NCI-H1417 treated with DMSO at 0.1 percent for 48 hours (cell line): ENCODE results near the gene MARCHF7.
A peak's percentile ranks its signal among the peaks of the same experiment; 100 is the strongest.
"Not testable (repeated sequence)": the region's sequence is repeated elsewhere in the genome, so short reads cannot be mapped to it uniquely, and the experiment has no call there.

Experiments
- DNase-seq: peaks from one replicate; lab custom pipeline; 2025; lab: John Stamatoyannopoulos, UW

Gene MARCHF7, protein sequence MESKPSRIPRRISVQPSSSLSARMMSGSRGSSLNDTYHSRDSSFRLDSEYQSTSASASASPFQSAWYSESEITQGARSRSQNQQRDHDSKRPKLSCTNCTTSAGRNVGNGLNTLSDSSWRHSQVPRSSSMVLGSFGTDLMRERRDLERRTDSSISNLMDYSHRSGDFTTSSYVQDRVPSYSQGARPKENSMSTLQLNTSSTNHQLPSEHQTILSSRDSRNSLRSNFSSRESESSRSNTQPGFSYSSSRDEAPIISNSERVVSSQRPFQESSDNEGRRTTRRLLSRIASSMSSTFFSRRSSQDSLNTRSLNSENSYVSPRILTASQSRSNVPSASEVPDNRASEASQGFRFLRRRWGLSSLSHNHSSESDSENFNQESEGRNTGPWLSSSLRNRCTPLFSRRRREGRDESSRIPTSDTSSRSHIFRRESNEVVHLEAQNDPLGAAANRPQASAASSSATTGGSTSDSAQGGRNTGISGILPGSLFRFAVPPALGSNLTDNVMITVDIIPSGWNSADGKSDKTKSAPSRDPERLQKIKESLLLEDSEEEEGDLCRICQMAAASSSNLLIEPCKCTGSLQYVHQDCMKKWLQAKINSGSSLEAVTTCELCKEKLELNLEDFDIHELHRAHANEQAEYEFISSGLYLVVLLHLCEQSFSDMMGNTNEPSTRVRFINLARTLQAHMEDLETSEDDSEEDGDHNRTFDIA

DNA sequence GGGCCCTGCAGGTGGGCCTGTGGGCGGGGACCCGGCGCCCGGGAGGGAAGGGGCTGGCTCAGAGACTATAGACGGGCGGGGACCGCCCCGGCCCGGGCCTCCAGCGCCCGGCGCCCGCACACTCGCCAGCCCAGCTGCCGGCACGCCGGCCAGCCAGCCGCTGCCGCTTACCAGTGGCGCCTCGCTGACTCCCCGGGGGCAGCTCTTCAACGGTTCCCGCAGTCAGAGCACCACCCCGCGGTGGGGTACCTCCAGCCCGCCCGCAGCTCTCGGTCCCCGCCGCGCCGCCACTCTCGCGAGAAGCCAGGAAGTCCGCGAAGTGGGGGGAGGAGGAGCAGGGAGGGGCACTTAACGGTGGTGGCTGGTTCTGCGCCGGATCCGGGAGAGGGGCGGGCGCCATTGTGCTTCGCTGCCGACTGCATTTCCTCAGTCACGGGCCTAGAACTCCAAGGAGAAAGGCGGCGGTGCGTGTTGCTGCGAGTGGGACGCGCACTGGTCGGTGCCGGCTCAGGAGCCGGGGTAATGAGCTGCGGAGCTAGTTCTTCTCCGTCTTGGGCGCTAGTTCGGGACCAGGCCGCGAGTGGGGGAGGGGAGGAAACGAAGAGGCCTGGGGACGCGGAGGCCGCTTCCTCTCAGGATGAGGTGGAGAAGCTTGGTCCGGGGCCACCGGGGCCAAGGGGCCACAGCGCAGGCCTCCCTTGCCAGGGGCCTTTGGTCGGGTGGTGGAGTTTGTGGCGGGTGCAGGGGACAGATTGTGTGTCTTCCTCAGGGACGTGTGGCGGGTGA is at the start of gene MARCHF7:
Gene MARCHF7, plus strand, starts transcription at position 364 of the 786 bp plus-strand sequence. CDS start 16,517 bp downstream, outside the sequence.
- peak; percentile 13 for DNase-seq

DNA sequence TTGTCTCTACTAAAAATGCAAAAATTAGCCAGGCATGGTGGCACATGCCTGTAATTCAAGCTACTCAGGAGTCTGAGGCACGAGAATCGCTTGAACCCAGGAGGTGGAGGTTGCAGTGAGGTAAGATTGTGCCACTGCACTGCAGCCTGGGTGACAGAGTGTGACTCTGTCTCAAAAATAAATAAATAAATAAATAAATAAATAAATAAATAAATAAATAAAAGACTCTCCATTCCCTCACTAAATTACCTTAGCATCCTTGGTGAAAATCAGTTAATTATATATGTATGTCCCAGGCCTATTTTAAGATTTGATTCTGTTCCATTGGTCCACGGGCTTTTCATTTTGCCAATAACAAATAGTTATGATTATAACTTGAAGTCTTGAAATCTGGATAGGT is 44.9 kb upstream of the MARCHF7 start:
- not testable (repeated sequence) for DNase-seq

DNA sequence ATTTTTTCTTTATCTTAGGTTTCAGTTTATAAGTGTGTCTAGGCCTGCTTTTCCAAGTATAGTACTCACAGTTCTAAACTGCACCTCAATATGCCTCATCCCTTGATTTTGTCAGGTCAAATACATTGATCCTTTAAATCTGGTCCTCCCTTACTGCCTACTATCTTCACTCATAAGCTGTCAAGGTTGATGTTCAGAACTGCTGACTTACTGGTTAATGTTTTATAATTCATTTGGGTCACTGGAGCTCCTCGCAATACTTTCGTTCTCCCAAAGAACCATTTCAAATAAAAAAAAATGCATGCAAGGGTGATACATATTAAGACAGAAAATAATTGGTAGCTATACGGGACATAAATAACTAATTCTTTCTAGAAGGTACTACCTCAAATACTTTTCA is 41.3 kb upstream of the MARCHF7 start:
- no peak for DNase-seq

DNA sequence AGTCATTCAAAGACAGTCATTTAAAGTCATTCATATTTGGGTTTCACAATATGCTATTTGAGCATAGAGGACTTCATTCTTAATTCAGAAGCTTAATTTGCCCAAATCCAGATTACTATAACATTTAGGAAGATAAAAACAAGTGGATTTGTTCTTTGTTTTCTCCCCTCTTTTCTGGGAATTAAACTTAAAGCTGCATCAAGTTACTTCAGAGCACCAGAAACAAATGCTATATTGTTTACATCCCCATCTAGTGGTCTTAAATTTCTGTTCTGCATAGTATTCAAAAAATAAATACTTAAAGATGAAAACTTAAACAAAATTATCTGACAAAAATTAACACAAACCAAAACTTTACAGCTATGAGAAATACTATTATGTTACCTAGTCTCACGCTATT is 34.7 kb upstream of the MARCHF7 start:
- no peak for DNase-seq

DNA sequence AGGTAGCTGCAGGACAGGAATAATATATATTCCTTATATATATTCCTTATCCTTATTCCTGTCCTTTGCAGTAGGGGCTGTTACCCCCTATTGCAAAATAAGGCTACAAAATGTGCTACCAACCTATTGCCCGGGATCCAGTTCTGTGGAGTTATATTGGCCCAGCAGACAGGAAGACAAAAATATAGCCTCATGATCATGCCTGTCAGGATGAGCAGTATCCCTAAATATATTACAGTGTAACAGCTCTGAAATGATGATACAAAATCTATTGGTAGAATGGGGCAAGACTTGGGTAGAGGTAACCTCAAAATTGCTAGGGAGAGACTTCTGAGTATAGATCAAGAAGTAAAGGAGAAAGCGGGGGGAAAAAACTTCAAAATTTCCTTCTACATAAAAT is 31.6 kb upstream of the MARCHF7 start:
- no peak for DNase-seq

DNA sequence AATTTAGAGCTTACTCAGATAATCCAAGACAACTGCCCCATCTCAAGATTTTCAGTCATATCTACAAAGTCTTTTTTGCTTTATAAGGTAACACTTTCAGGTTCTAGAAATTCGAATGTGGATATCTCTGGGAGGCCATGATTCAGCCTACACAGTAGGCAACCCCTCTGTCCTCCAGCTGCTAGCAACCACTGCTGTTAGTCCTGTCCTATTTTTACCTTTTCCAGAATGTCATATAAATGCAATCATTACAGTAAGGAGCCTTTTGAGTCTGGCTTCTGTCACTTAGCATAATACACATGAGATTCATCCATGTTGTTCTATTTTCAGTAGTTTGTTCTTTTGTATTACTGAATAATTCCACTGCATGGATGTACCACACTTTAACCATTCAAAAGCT is 28.5 kb upstream of the MARCHF7 start:
- DNase-seq = no peak

DNA sequence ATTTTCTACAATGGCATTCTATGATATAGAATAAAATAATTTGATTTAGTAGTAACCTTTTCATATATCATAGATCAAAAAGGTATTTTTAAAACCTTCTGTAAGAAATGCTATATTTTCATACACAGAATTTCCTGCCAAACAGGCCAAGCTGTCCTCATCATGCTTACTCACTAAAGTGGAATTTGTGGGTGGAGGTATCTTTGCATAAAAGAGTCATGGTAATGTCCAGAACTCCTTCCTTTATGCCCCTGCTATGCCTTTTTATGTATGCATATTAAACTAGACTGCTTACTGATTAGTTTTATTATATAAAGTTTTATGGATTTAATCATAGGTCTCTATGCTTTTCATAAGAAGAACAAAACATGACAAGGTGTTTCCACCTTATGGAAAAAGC is 27.5 kb upstream of the MARCHF7 start:
- DNase-seq = no peak

DNA sequence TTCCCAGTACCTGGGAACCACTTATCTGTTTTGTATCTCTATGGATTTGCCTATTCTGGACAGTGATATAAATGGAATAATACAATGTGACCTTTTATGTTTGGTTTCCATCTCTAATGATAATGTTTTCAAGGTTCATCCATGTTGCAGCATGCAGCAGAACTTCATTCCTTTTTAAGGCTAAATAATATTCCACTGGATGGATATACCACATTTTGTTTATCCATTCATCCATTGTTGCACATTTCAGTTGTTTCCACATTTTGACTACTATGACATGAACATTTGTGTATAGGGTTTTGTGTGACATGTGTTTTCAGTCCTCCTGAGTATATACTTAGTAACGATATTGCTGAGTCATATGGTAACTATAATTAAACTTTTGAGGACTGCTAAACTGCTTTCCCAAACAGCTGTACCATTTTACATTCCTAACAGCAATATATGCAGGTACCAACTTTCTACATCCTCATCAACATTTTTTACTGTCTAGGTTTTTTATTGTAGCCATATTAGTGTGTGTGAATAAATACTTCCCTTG is 17.7 kb upstream of the MARCHF7 start:
- DNase-seq = no peak

DNA sequence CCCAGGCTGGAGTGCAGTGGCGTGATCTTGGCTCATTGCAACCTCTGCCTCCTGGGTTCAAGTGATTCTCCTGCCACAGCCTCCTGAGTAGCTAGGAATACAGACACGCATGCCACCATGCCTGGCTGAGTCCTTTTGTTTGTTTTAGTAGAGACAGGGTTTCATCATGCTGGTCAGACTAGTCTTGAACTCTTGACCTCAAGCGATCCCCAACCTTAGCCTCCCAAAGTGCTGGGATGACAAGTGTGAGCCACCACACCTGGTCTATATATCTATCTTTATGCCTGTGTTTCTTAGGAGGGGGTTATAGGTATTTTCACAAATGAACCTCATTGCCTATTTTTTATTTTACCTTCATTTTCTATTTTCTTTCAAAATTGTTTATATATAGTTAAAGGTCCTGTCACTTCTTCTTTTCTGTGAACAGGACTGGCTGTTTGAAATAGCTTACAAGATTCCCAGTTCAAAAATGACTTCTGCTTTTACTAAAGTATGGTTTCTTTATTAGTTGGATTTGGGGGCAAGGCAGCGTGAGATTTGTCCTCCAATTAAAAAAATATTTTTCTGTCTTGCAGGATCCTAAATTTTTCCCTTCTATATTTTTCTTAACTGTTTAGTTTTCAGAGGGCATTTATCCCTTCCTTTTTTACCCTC is 16.4 kb upstream of the MARCHF7 start:
- no peak for DNase-seq

DNA sequence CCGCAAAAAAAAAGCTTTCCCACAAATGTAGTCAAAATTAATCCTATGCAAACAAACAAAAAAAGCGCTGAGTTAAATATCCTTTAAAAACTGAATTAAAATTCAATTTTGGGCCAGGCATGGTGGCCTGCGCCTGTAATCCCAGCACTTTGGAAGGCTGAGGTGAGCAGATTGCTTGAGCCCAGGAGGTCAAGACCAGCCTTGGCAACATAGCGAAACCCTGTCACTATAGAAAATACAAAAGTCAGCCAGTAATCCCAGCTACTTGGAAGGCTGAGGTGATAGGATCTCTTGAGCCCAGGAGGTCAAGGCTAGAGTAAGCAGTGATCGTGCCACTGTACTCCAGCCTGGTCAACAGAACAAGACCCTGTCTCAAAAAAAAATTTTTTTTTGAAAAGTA is 8.8 kb upstream of the MARCHF7 start:
- no peak for DNase-seq

DNA sequence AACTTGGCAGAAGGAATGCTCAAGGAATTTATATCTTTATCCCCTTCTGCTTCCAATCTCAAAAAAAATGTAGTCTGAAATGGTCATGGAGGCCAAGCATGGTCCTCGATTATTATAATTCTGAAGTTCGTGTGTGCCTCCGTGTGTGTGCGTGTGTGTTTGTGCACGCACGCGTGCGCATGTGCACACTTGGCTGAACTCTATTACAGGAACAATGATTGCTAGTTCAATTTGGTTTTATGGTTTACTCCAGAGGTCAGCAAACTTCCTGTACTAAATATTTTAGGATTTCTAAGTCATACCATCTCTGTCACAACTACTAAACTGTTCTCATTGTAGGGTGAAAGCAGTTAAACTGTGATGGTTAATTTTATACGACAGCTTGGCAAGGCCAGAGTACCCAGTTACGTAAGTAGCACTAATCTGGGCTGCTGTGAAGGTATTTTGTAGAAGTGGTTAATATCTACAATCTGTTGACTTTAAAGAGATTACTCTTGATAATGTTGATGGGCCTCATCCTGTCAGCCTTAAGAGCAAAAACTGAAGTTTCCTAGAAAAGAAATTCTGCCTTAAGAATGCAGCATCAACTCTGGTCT is 5.8 kb upstream of the MARCHF7 start:
- DNase-seq = no peak

DNA sequence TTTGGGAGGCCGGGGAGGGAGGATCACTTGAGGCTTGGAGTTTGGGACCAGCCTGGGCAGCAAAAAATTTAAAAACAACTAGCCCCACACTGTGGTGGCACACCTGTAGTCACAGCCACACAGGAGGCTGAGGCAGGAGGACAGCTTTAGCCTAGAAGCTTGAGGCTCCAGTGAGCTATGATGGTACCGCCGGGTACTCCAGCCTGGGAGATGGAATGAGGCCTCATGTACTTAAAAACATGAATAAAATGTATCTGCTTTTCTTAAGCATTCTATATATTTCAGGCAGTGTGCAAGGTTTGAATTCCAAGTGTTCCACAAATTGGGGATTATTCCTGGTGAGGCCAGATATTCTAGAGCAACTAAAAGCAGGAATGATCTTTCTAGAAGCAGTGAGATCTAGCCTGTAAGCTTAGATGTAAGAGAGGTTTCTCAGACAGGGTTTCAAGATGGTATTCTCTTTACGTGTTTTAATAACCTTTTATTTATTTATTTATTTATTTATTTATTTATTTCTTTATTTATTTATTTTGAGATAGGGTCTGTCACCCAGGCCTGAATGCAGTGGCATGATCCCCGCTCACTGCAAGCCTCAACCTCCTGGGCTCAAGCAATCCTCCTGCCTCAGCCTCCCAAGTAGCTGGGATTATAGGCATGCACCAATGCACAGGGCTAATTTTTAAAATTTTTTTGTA is 4.1 kb upstream of the MARCHF7 start:
- DNase-seq = no peak

DNA sequence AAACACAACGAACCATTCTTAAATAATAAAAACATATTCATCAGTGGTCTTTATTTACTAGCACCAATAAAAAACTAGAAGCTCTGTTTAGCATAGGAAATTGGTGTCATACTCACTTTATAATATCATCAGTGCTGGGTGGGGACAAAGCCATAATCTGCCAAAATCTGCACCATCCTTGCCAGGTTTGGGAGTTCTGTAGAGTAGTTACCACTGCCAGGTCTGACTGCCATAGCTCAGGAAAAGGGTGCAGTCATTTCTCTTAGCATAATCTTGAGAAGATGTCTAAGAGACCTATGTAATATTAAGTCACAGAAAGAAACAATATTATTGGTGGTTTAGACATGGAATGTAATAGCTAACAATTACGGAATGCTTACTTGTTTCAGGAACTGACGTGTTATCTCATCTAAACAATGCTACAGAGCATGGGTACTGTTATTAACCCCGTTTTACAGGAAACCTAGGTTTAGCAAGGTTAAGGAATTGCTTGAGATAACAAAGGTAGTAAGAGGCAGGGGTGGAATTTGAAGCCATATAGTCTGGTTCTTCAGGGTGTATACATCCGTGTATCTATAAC is 1.6 kb upstream of the MARCHF7 start:
- no peak for DNase-seq

DNA sequence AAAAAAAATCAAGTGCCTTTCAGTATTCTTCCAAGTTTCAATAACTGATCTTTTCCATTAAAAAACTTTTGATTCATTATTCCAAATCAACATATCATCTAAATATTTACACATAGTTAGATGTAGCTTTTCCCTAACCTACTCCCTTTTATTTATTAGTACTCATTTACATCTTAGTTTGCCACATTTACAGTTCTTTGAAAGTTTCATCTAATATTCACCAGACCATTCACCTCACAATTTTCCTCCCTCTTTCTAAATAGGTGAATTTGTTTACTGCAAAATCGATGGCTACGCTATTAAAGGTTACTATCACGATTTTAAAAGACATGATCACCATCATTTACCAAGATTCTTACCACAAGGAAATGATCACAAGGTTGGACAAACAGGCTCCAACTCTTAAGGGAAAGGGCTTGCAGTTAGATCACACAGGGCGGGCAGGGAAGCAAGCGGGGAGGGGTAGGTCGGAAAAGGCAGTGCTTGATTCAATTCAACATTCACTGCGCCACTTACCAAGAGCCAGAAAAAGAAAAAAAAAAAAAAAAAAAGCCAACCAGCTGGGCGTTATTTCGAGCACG is 654 bp upstream of the MARCHF7 start:
- no peak for DNase-seq

DNA sequence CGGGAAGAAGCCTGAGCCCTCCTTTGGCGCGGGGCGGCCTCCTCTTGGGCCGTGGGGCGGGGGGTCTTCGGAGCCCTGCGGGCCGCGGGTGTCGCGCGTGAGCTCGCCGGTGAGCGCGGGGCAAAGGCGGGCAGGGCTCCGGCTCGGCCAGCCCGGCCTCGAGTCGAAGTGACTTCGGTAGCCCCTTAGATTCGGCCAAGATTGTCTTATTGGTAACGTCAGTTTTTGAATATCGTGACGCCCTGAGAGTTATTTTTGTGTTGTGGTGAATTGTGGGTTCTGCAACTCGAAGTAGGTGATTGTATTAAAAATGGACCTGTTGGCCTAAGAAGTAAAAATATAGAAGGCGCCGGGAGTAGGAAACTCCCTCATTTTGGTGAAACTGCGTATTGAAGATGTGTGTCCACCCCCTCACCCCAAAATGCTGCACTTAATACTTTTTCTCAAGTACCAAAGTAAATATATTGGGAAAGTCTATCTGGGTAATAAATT is 669 bp downstream of the MARCHF7 start:
- no peak for DNase-seq

DNA sequence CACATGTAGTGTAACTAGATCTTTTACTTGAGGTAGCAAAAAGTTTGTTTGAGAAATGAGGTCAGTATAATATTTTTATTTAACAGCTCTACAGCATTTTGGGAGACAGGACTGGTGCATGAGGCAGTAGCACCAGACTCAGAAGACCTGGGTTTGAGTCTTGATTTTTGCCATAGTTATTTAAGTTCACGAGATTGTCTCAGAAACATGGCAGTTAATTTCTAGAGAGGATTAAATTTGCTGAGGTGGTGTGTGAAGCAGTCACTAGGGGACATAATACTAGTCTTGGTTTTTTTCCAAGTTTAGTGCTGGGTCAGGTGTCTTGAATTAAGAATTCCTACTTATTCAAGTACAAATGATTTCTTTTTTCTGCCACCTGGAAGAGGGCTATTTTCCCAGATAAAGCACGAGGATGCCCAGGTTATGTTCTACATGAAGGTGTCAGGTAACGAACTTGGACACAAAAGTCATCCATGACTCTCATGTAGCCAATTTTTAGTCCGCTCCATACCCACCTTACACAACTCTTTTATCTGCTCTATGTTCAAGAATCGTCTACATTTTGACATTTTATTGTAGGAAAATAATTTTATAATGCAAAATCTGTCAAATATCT is 1.4 kb downstream of the MARCHF7 start:
- no peak for DNase-seq

DNA sequence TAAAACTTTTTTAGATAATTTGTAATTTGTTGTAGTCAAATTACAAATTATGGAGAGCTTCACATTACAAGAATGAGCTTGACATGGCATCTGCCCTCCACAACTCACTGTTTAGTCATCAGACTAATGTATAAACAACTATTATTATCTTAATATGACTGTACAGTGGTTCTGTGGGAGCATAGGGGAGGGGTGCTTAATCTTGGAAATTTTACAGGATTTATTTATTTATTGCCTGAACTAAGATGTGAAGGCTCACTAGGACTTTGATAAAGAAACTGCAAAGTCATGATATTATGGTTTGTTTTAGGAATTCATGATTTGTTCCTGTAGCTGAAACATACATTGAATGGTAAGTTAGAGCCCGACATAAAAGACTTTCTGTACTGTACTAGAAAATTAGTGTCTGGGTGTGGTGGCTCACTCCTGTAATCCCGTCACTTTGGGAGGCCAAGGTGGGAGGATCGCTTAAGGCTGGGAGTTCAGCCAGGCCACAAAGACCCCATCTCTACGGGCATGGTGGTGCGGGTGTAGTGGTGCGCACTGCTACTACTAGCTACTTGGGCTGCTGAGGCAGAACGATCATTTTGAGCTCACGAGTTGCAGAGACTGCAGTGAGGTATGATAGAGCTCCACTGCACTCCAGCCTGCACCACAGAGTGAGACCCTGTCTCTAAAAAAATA is 2.1 kb downstream of the MARCHF7 start:
- DNase-seq = no peak

DNA sequence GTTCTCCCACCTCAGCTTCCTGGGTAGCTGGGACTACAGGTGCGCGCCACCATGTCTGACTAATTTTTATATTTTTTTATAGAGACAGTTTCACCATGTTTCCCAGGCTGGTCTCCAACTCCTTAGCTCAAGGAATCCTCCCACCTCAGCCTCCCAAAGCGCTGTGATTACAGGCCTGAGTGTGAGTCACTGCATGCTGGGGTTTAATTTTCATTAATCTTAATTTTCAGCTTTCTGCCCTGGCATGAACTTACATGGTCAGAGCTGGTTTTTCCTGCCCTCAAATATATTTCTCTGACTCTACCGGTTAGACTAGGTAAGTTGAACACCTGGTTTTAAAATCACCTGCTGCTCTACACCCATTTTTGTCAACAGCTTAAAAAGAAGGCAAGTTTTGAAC is 3.1 kb downstream of the MARCHF7 start:
- no peak for DNase-seq

DNA sequence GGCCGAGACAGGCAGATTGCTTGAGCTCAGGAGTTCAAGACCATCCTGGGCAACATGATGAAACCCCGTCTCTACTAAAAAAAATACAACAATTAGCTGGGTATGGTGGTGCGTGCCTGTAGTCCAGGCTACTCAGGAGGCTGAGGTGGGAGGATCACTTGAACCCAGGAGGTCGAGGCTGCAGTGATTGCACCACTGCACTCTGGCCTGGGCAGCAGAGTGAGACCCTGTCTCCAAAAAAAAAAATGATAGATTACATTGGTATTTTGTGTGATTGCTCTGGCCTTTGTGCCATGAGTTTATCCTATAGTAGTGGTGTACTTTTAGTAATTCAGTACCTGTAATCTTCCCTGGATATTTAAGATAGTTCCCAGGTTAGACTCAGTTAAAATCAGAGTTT is 4.1 kb downstream of the MARCHF7 start:
- DNase-seq = not testable (repeated sequence)
